Stimulated activated CD4-positive, alpha-beta T cell treated with anti-CD3 and anti-CD28 coated beads, Interleukin-12 subunit alpha, Interleukin-12 subunit beta, amount 100 ng/mL, for 4 hours (primary cell): ENCODE data around the gene SULF2.

ENCODE experiments used
- DNase-seq: peaks from one replicate; pipeline ENCODE4 v3.0.0-alpha.2; 2020

The SULF2 gene

DNA sequence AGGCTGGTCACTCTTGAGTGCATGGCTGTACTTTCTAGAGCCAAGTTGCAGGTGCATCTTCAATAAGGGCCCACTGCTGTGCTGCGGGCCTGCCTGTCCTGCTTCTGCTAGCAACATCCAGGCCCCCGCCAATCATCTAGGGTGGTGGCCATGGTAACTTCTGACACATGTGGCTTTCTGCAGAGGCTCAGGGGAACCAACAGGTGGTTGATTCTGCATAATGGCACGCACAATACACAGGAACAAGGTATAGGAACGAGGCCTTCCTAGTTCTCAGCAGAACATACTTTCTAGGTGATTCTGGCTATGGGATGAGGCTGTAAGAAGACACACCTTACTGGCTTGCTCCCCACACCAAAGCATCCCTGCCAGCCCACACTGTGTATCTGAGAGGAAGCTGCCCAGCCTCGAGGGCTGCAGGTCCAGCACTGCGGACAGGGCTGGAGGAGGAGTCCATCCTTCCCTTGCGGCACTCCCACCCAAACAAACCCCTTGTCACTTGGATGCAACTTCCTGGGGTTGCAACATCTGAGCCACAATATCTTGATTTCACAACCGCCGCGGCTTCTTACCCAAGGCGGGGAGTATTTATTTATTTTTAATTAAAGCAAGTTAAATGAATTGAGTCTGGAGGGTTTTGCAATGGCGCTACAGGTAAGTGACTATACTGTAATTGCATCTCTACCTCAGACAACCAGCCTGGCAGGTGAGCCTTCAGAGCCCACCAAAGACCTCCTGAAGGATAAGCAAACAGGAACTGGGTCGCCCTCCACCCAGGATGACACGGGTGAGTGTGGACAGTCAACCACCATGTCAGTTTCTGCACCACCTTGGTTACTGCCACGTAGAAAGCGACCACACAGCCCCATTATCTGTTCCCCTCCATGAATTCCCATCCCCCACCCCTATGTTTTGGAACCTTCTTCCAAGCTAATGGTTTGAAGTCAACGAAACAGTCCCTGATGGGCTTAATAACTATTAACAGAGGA is 49.6 kb downstream of the SULF2 start:
- DNase-seq: no peak

DNA sequence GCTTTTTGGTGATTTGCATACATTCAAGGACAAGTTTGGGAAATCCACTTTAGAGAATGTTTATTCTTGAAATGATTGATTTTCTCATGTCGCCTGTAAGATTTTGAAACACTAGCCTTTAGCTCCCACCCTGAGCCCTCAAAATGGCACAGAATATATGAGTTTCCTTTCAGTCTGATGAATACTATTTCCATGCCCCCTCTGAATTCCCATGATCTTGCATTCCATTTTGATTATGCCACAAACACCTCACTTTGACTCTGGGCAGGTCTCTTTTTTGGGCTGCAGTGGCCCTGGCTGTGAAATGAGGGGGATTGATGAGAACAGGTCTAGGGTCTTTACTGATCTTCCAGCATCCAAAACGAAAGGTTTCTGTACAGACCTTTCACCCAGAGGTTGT is 50.4 kb downstream of the SULF2 start:
- no peak for DNase-seq

DNA sequence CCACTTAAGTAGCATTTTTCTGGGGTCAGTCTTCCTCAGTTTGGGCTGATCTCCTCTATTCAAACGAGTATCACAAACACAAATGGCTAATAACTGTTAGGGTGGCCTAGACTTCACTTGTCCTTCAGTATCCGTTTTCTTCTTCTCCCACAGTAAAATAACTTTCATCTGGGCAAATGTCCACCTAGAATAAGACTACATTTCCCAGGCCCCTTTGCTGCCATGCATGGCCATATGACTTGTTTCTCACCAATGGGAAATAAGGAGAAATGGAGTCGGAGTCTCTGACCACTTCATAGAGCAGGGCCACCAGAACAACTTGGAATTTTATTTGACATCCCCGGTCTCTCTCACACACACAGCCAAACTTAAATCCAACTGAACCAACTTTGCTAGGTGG is 51.4 kb downstream of the SULF2 start:
- no peak for DNase-seq

GRCh38 chr20:47730744-47731143 is 54.5 kb downstream of the SULF2 start:
- no peak for DNase-seq

DNA sequence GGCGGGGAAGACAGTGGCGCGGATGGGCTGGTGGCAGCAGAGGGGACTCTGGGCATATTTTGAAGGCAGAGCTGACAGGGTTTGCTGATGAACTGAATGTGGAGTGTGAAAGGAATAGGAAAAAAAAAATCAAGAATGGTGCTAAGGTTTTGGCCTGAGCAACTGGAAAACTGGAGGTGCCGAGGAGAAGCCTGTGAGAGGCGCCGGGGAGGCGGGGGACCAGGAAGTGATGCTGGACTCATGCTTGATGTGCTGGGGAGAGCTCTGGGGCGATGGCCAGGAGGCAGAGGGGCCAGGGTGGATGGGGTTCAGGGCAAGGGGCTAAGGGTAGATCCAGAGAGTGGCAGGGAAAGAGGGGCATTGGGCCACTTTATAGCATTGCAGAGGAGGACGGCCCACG is 55.8 kb downstream of the SULF2 start:
- no peak for DNase-seq

GRCh38 chr20:47727909-47728361 is 57.3 kb downstream of the SULF2 start:
- DNase-seq: no peak

GRCh38 chr20:47727170-47727880 is 58.0 kb downstream of the SULF2 start:
- DNase-seq: peak; percentile 33

GRCh38 chr20:47726632-47727031 is 58.6 kb downstream of the SULF2 start:
- no peak for DNase-seq

GRCh38 chr20:47725248-47725973 is 59.9 kb downstream of the SULF2 start:
- DNase-seq: peak; percentile 54

DNA sequence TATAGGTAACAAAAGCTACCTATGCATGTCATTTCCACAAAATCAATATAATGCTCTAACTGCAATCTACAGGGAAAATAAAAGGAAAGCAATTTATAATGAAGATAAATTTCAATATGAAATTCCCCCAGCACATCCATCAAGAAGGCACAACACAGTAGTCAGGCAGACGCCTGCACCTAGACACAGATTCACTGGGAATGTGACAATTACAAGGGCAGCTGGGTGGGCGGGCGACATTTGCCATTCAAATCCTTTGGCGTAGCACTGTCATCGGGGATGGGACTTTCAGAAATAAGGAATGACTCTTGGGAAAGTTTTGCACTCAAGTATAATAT is 60.4 kb downstream of the SULF2 start:
- no peak for DNase-seq

DNA sequence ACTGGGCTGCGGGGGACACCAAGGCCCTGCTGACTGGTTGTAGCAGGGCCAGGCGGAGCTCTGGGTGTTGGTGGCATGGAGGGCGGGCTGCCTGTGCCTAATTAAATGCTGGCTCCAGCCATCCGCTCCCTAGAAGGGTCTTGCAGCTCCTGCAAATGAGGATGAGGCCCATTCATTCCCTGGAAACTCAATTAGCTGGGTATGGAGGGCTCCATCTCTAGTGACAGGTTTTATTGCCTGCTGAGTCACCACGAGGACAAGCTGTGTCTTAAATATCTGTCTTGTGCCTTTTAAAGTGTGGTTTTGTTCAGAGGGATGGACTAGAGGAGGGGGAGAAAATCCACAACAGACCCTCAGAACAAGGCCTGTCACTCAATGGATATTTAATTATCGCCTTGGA is 60.9 kb downstream of the SULF2 start:
- DNase-seq: no peak

GRCh38 chr20:47723322-47723721 is 62.0 kb downstream of the SULF2 start:
- DNase-seq: no peak

DNA sequence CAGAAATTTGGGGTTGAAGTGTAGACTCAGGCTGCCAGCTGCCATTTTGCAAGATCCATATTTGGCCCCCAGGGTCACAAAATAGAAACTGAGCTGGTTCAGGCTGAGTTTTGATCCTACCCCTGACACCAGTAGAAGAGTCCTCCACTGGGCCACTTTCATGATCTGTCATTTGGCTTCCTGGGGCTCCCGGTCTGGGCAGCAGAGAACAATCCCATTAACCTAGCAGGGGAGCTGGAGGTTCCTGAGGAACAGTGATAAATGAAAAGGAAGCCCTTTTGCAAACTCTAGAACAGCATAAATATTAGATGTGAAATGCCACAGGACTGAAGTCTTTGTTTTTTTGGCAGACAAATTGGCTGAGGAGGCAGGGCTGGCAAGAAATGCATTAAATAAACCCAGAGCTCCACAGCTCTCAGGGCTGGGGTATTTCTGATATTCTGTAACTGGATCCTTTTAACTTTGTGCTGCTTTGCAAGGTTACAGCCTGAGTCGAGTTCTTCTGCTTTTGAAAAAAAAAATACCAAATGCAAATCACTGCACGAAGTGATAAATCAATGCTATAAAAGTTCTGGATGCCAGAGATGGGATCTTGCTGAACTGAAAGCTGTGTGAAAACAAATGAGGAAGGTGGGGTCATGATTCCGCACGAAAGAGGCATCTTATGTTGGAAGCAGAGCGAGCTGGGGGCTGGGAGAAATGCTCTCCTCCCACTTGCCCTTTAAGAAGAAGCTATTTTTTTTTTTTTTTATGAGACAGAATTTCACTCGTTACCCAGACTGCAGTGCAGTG is 64.4 kb downstream of the SULF2 start:
- DNase-seq: no peak

DNA sequence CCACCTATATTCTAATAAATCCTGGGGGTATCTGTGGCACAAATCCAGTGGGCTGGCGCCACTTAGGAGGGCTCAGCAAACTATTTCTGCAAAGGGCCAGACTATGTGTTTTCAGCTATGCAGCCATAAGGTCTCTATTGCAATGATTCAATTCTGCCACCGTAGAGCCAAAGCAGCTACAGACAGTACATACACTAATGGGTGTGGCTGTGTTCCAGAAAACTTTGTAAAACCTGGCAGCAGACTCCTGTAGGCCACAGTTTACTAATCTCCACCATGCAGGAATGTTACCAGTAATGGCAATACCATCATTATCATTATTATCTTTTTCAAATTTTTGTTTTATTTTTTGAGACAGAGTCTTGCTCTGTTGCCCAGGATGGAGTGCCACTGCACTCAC is 65.7 kb downstream of the SULF2 start:
- no peak for DNase-seq

DNA sequence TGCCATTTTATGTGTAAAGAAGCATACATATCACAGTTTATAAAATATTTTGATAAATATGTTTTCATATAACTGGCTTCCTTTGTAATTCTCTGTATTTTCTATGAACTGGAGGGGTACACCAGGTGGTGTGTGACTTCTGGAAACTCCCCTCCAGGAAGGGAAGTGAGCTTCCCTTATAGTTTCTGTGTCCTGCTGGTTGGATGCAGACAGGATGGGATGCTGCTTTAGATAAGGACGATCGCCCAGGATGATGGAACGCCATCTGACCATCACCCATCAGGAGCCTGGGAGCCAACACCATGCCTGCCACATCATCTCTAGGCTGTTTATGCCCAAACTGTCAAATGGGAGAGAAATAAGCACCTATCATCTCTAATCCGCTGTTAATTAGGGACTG is 66.1 kb downstream of the SULF2 start:
- DNase-seq: no peak

DNA sequence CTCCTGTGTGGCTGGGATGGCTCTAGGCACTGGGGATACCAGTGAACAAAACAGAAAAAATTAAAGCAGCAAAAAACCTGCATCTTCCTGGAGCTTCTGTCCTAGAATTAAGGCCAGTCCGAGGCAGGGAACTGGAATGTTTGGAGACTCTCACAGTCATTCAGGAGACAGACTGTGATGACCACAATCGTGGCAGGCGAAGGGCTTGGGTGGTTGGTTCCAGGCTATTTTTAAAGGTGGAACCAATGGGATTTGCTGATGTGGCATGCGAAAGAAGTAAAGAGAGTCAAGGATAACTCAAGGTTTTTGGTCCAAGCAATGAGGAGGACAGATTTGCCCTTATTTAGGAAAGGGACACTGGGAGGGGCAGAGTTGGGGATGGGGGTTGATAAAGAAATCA is 66.9 kb downstream of the SULF2 start:
- no peak for DNase-seq

DNA sequence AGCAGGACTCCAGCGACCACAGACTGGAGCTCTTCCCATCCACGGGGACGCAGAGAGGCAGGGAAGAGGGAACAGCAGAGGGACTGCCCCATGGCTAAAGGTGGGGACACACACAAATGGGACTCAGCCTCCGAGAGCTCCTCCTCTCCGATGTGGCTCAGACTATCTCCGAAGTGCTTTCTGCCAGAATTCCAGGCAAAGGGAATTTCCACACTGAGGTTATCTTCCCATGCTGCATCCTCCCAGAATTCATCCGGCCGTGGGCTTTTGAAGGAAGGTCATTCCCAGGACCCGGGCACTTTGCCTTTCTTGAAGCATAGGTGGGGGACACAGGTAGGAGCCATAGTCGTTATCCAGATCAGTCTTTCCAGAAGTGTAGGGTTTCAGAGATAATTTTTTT is 67.9 kb downstream of the SULF2 start:
- no peak for DNase-seq

DNA sequence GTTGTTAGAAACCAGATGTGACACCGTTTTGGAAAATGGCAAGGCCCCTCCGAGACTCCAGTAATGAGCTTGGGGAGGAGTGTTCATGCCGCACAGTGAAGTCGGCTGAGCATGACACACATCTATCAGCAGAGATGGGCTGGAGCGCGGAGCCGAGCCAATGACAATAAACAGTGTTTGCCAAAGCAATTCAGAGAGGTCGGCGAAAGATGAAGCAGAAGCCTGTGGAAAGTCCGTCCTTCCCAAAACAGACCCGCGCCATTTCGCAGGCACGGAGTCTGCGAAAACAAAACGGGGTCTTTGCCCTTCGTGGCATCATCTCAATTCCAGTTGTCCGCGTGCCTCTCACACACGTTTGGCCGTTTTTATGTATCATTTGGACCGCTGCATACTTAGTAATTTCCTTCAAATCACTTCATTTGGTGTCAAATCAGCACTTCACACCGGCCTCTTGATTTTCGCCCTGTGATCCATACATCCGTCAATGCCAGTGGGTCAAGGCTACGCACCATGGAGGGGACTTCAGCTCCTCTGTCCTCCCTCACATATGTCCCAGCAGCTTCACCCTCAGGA is 71.3 kb downstream of the SULF2 start:
- DNase-seq: no peak

DNA sequence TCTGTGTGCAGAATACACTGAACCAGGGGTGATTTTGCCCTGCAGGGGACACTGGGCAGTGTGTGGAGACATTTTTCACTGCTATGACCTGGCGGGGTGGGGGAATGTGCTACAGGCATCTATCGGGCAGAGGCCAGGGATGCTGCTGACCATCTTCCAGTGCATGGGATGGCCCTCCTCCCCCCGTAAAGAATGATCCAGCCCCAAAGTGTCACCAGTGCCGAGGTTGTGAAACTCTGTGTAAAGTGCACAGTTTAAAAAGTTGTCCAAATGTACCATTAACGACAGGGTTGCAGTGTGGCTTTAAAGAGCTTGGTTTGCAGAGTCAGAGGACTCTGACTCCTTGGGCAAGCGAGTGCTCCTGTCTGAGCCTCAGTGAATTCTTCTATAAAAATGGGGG is 72.1 kb downstream of the SULF2 start:
- no peak for DNase-seq

GRCh38 chr20:47711046-47711752 is 74.1 kb downstream of the SULF2 start:
- DNase-seq: no peak

DNA sequence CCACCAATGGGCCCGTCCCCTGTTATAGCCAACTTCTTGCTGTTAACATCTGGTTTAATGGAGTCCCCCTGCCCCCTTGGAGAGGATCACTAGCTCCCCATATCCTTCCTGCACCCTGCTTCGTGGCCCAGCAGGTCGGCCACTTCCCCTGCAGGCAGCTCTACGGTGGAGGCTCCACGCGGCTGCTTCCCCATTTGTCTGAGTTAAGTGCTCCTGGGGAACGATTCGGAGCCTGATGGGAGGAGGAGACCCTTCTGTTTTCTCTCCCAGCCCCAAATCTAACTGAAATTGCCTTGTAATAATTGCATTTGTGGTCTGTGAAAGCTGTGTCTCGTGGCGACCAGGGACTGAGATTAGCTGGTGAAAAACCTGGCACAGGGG is 74.6 kb downstream of the SULF2 start:
- no peak for DNase-seq
